ENCODE results near the gene SORBS1.

Gene SORBS1

GRCh38 chr10:95429639-95430038, 131.5 kb downstream of the SORBS1 start:
- DNase-seq = no peak

- no peak for DNase-seq
Measured at GRCh38 chr10:95428701-95429100, 132.5 kb downstream of the SORBS1 start.

GRCh38 chr10:95426482-95426881, 134.7 kb downstream of the SORBS1 start:
- DNase-seq = no peak

DNA sequence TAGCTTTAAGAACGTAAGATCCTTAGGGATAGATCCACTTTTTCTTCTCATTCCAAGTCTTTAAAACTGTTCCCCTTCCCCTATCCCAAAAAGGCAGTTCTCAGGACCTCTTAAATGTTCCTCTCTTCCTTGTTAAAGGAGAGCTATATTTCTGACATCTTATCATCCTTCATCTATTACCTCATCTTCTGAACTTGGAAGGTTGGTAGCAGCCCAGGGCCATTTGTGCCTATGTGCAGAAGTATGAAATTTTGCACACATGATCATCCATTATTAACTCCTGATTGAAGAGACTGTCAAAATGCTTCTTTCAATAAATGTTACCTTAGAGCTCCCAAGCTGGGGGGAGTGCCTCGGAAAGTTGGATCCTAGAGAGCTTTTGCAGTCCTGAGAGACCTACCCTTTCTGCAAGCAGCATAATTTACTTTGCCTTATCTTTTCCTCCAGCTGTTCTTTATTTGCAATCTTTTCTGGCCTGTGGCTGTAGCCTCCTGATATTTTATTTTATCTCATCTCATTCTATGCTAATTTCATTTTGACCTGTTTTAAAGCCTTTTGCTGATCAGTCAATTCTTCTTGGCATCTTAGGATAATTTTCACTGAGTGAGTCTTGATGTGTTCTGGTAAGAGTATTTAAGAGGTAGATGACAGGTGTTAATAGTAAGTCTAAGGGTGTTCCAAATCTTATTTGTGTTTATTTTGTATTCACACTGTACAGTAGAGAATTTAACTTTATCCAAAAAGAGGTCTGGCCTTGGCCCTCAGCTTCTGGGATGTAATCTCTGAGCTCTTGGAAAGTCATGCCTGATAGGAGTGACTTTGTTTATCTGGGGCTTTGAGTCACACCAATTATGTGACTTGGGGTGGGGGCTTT, 135.3 kb downstream of the SORBS1 start:
- DNase-seq = no peak

DNA sequence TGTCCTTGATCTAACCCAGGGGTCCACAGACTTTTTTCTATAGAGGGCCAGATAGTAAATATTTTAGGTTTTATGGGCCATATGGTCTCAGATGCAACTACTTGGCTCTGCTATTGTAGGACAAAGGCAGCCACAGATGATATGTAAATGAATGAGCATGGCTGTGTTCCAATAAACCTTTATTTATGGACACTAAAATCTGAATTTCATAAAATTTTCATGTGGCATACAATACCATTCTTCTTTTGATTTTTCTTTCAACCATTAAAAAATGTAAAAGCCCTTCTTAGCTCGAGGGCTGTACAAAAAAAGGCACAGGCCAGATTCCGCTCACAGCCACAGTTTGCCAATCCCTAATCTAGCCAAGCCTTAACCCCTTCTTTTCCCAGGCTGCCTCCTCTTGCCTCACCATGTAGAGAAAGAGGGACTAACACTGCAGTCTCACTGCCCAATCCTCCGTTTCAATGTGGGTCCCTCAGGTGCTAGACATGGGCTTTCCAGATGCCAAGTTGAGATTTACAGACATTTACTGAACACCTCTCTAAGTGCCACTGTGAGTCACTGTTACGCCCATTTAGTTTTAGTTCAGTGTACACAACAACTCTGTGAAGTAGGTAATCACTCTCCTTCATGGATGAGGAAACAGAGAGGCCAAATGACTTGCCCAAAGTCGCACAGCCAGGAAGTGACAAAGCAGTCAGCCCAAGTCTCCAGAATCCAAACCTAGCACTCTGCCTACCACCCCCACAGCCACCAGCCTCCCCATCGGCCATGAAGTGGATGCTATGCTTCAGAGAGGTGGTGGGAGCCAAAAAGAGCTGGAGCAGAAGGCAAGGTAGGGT, 137.8 kb downstream of the SORBS1 start:
- no peak for DNase-seq

GRCh38 chr10:95422233-95422632, 138.9 kb downstream of the SORBS1 start:
- DNase-seq = no peak

DNA sequence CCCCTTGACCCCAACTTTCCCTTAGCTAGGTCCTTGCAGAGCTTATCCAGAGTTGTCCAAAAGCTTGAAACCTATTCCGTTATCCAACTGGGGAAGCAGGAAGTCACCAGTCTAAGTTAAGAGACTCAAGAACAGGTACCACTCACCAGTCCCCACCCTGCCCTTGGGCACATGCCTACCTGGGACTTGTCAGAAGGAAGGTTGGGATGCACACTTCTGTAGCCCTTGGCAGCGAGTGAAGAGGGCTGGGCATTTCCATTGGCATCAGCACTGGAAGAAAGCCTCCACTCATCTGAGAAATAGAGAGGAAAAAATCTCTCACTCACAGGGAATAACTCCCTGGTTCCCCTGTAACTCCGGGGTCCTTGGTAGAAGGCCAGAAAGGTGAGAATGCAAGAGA, 139.4 kb downstream of the SORBS1 start:
- no peak for DNase-seq

DNA sequence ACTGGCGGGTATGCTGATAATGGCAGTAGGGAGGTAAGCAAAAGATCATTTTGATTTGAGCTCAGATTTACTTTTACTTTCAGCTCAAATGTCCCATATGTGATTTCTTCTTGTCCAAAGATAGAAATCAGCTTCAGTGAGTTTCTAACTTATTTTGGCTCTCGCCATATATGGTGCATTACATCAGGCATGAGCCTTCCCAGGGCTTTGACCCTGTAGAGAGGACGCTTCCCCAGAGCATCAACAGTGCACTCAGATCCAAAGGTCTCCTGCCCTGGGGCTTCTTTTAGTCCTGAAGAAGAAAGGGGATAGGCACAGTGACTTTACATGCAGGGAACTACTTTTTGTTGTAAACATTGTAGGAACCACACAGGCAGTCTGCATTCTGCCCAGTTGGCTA, 141.8 kb downstream of the SORBS1 start:
- no peak for DNase-seq

GRCh38 chr10:95416973-95417372, 144.2 kb downstream of the SORBS1 start:
- DNase-seq = no peak

- no peak for DNase-seq
Measured at GRCh38 chr10:95416270-95416669, 144.9 kb downstream of the SORBS1 start.

DNA sequence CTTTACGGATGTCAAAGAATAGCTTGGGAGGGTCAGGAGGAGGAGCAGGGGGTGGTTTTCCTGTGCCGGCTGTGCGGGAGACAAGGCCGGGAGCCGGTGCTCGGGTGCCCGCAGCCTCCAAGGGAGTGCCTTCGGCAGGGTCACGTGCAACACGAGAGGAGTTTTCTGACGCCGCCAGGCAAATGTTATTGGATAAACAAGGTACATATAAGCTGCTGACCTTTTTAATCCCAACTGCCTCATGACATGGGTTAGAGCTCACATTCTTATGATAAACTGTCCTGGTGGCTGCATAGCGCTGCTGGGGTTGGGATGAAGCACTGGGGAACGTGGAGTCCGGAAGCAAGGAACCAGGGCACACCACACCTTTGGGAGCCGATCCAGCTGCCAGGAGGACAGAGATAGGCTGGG, 145.5 kb downstream of the SORBS1 start:
- no peak for DNase-seq

- no peak for DNase-seq
Measured at GRCh38 chr10:95414844-95415485, 146.2 kb downstream of the SORBS1 start.

- DNase-seq = no peak
Measured at GRCh38 chr10:95414016-95414830, 146.9 kb downstream of the SORBS1 start.

GRCh38 chr10:95413588-95413987, 147.6 kb downstream of the SORBS1 start:
- no peak for DNase-seq

- DNase-seq = no peak
Measured at GRCh38 chr10:95411635-95412034, 149.5 kb downstream of the SORBS1 start.

- DNase-seq = no peak
Measured at GRCh38 chr10:95408983-95409873, 151.9 kb downstream of the SORBS1 start.

DNA sequence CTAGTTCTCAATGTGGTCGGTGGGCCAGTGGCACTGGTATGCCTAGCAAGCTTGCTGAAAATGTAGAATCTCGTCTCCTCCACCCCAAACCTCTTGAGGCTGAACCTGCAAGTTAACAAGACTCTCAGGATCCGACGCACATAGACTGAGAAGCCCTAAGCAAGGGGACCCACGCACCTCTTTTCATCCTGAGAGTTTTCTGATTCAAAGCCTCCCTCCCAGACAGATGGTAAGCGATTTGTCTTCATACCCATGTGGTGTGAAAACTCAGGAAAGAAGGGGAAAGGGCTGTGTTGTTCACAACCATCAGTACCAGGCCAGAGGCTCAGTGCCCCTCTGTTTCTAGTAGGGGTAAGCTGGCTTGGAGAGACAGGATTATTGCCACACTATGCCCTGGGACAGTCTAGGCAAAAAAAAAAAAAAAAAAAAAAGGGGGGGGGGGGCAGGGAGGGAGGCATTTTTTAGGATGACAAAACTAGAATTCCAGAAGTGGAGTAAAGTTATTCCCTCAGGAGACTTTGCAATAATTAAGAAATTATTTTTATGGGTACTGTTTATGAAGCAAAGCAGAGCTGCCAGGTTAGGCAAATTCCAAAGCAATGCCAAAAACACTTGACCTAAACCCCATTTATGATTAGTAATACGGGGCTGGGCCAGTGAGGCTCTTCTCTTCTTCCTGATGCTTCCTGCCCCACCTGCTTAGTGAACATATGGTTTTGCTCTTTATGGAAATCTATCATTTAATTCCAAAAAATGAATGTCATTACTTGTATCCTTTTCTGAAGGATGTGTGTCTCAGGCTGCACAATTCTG, 152.8 kb downstream of the SORBS1 start:
- DNase-seq = no peak

DNA sequence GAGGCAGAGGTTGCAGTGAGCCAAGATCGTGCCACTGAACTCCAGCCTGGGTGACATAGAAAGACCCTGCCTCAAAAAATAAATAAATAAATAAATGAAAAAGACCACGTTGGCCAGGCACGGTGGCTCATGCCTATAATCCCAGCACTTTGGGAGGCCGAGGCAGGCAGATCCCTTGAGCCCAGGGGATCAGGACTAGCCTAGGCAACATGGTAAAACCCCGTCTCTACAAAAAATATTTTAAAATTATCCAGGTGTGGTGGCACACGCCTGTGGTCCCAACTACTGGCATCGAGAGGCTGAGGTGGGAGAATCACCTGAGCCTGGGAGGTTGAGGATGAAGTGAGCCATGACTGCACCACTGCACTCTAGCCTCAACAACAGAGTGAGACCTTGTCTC, 153.6 kb downstream of the SORBS1 start:
- DNase-seq = no peak

DNA sequence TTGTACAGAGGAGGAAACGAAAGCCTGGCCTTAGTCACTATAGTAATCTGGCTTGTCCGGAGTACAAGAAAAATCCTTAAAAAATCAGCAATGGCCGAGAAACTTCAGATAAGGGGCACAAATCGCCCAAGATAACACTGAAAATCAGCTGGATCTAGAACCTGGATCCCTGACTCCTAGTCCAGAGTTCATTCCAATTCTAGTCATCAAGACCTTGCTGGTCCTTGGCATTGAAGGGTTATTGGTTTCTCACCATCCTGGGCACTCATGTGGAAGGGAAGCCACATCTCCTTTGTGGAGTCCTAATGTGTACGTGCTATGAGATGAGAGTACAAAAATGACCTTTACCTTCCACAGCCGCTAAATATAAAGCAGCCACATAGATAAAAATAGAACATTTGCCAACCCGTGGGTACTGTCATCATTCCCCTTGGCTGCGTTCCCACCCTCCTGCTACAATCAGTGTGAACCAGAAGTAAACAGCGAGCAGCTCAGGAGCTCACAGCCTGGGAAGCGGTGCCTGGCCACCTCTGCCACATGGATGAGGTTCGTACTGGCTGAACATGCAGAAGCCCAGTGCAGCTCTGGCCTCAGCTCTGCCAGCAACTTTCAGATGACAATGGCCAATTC, 154.4 kb downstream of the SORBS1 start:
- no peak for DNase-seq

DNA sequence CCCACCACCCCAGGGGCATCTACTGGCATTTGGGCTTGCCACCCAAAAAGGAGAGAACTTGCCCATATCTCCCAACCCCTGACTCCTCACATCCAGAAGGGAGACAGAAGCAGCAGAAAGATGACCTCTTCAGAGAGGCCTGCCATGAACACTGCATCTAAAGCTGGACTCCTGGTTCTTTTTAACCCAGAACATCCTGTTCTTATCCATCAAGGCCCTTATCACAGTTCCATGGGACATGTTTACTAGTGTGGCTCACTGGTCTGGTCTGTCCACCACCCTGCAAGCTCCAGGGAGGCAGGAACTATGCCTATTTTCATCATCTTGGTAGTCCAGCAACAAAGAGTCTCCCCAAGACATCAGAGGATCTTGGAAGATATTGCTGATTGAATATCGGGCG, 155.5 kb downstream of the SORBS1 start:
- DNase-seq = no peak

Measured in activated CD8-positive, alpha-beta memory T cell treated with anti-CD3 and anti-CD28 coated beads for 24 hours (primary cell).